Measurements from ENCODE around the gene BAZ2A.

DNA sequence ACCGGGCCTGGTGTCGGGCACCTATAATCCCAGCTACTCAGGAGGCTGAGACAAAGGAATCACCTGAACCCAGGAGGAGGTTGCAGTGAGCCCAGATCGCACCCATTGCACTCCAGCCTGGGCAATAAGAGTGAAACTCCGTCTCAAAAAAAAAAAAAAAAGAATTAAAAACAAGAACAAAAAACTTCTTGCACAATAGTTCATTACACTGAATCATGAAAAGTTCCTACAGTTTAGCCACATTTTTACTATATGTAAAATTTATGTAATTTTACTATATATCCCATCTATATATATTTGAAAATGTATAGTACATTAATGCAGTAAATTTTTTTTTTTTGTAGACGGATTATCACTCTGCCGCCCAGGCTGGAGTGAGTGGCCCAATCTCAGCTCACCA is 11.1 kb upstream of the BAZ2A start:
- TF ChIP-seq FOXM1 (IDR thresholded peaks at IDR 0.05; ENCODE audit: borderline replicate concordance, low read depth) (no peak), RAD21 (IDR thresholded peaks at IDR 0.05; ENCODE audit: low read depth) (no peak)
- TF ChIP-seq, protein P1, sequence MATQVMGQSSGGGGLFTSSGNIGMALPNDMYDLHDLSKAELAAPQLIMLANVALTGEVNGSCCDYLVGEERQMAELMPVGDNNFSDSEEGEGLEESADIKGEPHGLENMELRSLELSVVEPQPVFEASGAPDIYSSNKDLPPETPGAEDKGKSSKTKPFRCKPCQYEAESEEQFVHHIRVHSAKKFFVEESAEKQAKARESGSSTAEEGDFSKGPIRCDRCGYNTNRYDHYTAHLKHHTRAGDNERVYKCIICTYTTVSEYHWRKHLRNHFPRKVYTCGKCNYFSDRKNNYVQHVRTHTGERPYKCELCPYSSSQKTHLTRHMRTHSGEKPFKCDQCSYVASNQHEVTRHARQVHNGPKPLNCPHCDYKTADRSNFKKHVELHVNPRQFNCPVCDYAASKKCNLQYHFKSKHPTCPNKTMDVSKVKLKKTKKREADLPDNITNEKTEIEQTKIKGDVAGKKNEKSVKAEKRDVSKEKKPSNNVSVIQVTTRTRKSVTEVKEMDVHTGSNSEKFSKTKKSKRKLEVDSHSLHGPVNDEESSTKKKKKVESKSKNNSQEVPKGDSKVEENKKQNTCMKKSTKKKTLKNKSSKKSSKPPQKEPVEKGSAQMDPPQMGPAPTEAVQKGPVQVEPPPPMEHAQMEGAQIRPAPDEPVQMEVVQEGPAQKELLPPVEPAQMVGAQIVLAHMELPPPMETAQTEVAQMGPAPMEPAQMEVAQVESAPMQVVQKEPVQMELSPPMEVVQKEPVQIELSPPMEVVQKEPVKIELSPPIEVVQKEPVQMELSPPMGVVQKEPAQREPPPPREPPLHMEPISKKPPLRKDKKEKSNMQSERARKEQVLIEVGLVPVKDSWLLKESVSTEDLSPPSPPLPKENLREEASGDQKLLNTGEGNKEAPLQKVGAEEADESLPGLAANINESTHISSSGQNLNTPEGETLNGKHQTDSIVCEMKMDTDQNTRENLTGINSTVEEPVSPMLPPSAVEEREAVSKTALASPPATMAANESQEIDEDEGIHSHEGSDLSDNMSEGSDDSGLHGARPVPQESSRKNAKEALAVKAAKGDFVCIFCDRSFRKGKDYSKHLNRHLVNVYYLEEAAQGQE (IDR thresholded peaks at IDR 0.05; ENCODE audit: low read depth): no peak

Data from Ishikawa (cell line).